DOHH2 (cell line): Measurements from ENCODE around the gene ARPC4.

ENCODE experiments used
- H3F3A ChIP-seq: fragments of 200-600 bp; sonication (generic), shearing (Covaris generic); 2 replicates; pipeline ENCODE4 v1.6.0; 2016; ENCODE audit warnings: antibody characterized with exemption, mild to moderate bottlenecking; ENCODE audit not compliant: control insufficient read depth, insufficient read depth
- H3K27ac ChIP-seq: fragments of 200-600 bp; sonication (generic); 2 replicates; pipeline ENCODE4 v1.5.1; 2014; ENCODE audit warnings: low read depth, mild to moderate bottlenecking, low read length, moderate library complexity
- H3K27me3 ChIP-seq: fragments of 200-600 bp; sonication (generic); 2 replicates; pipeline ENCODE4 v1.6.1; 2014; ENCODE audit warnings: mild to moderate bottlenecking, low read length, mixed read lengths; ENCODE audit not compliant: control insufficient read depth
- H3K36me3 ChIP-seq: fragments of 200-600 bp; sonication (generic); 2 replicates; pipeline ENCODE4 v1.6.1; 2014; ENCODE audit warnings: mild to moderate bottlenecking, low read length, moderate library complexity, mixed read lengths; ENCODE audit not compliant: control insufficient read depth
- H3K4me1 ChIP-seq: fragments of 200-600 bp; sonication (generic); 2 replicates; pipeline ENCODE4 v1.6.1; 2014; ENCODE audit warnings: mild to moderate bottlenecking, low read length, mixed read lengths; ENCODE audit not compliant: control insufficient read depth
- H3K4me2 ChIP-seq: fragments of 200-600 bp; sonication (generic); 2 replicates; pipeline ENCODE4 v1.6.0; 2014; ENCODE audit warnings: mild to moderate bottlenecking, low read length, moderate library complexity
- H3K4me3 ChIP-seq: fragments of 200-600 bp; sonication (generic); 2 replicates; pipeline ENCODE4 v1.5.1; 2014; ENCODE audit warnings: mild to moderate bottlenecking, low read length, mixed read lengths
- H3K79me2 ChIP-seq: fragments of 200-600 bp; sonication (generic); 2 replicates; pipeline ENCODE4 v1.6.1; 2014; ENCODE audit warnings: mild to moderate bottlenecking, low read length, mixed read lengths; ENCODE audit not compliant: control insufficient read depth
- H3K9me2 ChIP-seq: fragments of 200-600 bp; sonication (generic); replicated peaks from 2 replicates; pipeline ENCODE4 v1.6.1; 2014; ENCODE audit warnings: mild to moderate bottlenecking, low read length, mixed read lengths; ENCODE audit not compliant: control insufficient read depth
- H3K9me3 ChIP-seq: fragments of 200-600 bp; sonication (generic); 2 replicates; pipeline ENCODE4 v1.6.1; 2014; ENCODE audit warnings: antibody characterized with exemption, low read length, mixed read lengths; ENCODE audit not compliant: control insufficient read depth, insufficient read depth
- H4K20me1 ChIP-seq: fragments of 200-600 bp; sonication (generic); 2 replicates; pipeline ENCODE4 v1.6.0; 2014; ENCODE audit warnings: low read depth, mild to moderate bottlenecking, antibody characterized with exemption, low read length, moderate library complexity; ENCODE audit not compliant: control insufficient read depth, insufficient read depth
- EZH2phosphoT487 ChIP-seq: fragments of 200-600 bp; sonication (generic); IDR thresholded peaks from 2 replicates; pipeline ENCODE4 v1.6.1; 2017; ENCODE audit warnings: borderline replicate concordance, mild to moderate bottlenecking, antibody characterized with exemption, low read length, moderate library complexity, mixed read lengths
- TF ChIP-seq, protein P1 (sequence below): fragments of 200-600 bp; sonication (generic); IDR thresholded peaks from one replicate; pipeline ENCODE4 v1.5.1; 2014; ENCODE audit warnings: antibody characterized with exemption, mild to moderate bottlenecking, low read depth, low read length; ENCODE audit not compliant: poor library complexity, severe bottlenecking

ARPC4 gene

DNA sequence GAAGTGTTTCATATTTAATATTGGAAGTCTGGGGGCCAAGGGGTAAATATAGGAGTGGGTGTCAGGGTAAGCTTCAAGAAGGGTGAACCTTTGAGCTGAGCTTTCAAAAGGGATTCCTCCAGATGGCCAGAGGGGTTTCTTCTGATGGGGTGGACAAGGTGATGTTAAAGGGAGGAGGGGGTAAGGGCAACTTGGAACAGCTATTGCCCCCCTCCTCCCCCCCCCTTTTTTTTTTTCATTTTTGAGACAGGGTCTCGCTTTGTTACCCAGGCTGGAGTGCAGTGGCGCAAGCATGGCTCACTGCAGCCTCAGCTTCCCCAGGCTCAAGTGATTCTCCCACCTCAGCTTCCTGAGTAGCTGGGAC lies 15.1 kb downstream of the ARPC4 start:
- Histone ChIP-seq H3K27me3 (no peaks in the 10 kb centered on the region), H3K4me3 (no peak overlapping the region), H3K27ac (peak overlapping the region; percentile 10; the same call in 1 of the 2 replicates), H3K4me2 (peak overlapping the region; percentile 96), H3K9me2 (no peaks in the 10 kb centered on the region), H3F3A (peaks cover 25% of the 10 kb centered on the region), H3K36me3 (peaks cover 72% of the 10 kb centered on the region), H4K20me1 (no peaks in the 10 kb centered on the region), H3K4me1 (peaks cover 29% of the 10 kb centered on the region), H3K9me3 (no peaks in the 10 kb centered on the region), H3K79me2 (no peaks in the 10 kb centered on the region)
- TF ChIP-seq, protein P1, sequence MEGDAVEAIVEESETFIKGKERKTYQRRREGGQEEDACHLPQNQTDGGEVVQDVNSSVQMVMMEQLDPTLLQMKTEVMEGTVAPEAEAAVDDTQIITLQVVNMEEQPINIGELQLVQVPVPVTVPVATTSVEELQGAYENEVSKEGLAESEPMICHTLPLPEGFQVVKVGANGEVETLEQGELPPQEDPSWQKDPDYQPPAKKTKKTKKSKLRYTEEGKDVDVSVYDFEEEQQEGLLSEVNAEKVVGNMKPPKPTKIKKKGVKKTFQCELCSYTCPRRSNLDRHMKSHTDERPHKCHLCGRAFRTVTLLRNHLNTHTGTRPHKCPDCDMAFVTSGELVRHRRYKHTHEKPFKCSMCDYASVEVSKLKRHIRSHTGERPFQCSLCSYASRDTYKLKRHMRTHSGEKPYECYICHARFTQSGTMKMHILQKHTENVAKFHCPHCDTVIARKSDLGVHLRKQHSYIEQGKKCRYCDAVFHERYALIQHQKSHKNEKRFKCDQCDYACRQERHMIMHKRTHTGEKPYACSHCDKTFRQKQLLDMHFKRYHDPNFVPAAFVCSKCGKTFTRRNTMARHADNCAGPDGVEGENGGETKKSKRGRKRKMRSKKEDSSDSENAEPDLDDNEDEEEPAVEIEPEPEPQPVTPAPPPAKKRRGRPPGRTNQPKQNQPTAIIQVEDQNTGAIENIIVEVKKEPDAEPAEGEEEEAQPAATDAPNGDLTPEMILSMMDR, result no peak
- TF ChIP-seq EZH2phosphoT487, result no peak

DNA sequence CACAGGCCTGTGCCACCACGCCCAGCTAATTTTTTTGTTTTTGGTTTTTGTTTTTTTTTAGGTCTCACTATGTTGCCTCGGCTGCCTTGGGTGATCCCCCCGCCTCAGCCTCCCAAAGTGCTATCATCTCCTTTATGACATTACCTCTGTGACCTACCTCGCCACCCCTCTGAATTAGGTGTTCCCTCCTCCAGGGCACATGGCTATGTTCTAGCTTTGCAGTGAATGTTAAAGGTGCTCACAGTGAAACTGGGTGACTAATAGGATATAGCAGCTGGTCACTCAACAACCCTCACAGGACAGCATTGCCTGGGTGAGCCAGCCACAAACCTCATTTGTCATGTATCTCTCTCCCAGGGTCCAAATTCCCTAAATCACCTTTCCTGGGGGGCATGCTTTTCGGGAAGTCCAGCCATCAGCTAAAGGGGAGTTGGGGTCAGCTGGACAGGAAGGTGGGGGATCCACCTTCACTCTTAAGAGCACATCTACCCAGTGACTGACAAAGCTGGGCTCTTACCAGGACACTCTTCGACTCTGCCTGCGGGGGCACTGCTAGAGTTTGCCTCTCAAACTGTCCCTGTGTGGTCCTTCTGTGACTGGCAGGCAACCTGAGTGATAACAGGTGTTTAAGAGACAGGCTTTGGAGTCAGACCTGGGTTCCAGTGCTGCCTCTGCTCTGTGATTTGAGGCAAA lies 15.6 kb downstream of the ARPC4 start:
- peak overlapping the region; percentile 65 for H3K27ac ChIP-seq

DNA sequence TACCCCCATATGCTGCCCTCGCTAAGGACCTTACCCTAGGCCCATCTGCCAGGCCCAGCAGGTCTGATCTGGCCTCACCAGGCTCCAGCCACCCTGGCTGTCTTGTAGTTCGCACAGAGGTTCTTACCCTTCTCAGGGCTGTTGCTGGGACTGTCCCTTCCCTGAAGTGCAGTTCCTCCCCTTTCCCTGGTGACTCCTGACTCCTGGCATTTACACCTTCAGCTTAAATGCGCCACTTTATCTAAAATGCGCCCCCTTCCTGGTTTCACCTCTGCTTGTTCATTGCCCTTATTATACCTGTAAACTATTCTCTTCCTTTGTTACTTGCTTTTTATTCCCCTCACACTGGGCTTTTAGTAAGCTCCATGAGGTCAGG lies 16.3 kb downstream of the ARPC4 start:
- Histone ChIP-seq H4K20me1 (no peaks in the 10 kb centered on the region), H3K4me2 (peak overlapping the region; percentile 96), H3K4me3 (peak overlapping the region; percentile 80), H3F3A (peaks cover 25% of the 10 kb centered on the region), H3K27ac (peak overlapping the region; percentile 65), H3K79me2 (no peaks in the 10 kb centered on the region), H3K9me3 (no peaks in the 10 kb centered on the region), H3K36me3 (peaks cover 63% of the 10 kb centered on the region), H3K9me2 (no peaks in the 10 kb centered on the region), H3K4me1 (peaks cover 29% of the 10 kb centered on the region), H3K27me3 (no peaks in the 10 kb centered on the region)
- TF ChIP-seq, protein P1, result no peak
- TF ChIP-seq EZH2phosphoT487, result no peak

More for the DNA sequence above, 15.6 kb downstream of the ARPC4 start:
- H3K79me2 ChIP-seq, result no peaks in the 10 kb centered on the region
- no peaks in the 10 kb centered on the region for H3K9me3 ChIP-seq
- H3K27me3 ChIP-seq, result no peaks in the 10 kb centered on the region
- H3K9me2 ChIP-seq, result no peaks in the 10 kb centered on the region
- H3K4me1 ChIP-seq, result peaks cover 29% of the 10 kb centered on the region
- peak overlapping the region; percentile 80 for H3K4me3 ChIP-seq
- peak overlapping the region; percentile 96 for H3K4me2 ChIP-seq
- H4K20me1 ChIP-seq, result no peaks in the 10 kb centered on the region
- H3K36me3 ChIP-seq, result peaks cover 70% of the 10 kb centered on the region
- H3F3A ChIP-seq, result peaks cover 25% of the 10 kb centered on the region
- TF ChIP-seq, protein P1, result peak; percentile 53
- TF ChIP-seq EZH2phosphoT487, result no peak
